GM06990 (cell line): Measurements from ENCODE around the gene MAN2B1.

ENCODE experiments used
- DNase-seq: peaks from one replicate; pipeline ENCODE4 v3.0.0-alpha.2; 2011; ENCODE audit not compliant: insufficient read length; ENCODE audit errors: extremely low read depth
- H3K27me3 ChIP-seq: replicated peaks from 2 replicates; pipeline ENCODE4 v1.6.0; 2011; ENCODE audit warnings: low read length; ENCODE audit not compliant: control insufficient read depth, insufficient read depth
- H3K36me3 ChIP-seq: 2 replicates; pipeline ENCODE4 v1.5.1; 2011; ENCODE audit warnings: low read length; ENCODE audit not compliant: control insufficient read depth, insufficient read depth
- H3K4me3 ChIP-seq: replicated peaks from 2 replicates; pipeline ENCODE4 v1.5.1; 2011; ENCODE audit warnings: low read depth, mild to moderate bottlenecking, control low read depth, low read length
- CTCF ChIP-seq: IDR thresholded peaks from 2 replicates; pipeline ENCODE4 v1.5.1; 2011; ENCODE audit warnings: low read length, control low read depth, mild to moderate bottlenecking, inconsistent platforms; ENCODE audit not compliant: insufficient read depth, poor library complexity, severe bottlenecking

Gene MAN2B1

DNA sequence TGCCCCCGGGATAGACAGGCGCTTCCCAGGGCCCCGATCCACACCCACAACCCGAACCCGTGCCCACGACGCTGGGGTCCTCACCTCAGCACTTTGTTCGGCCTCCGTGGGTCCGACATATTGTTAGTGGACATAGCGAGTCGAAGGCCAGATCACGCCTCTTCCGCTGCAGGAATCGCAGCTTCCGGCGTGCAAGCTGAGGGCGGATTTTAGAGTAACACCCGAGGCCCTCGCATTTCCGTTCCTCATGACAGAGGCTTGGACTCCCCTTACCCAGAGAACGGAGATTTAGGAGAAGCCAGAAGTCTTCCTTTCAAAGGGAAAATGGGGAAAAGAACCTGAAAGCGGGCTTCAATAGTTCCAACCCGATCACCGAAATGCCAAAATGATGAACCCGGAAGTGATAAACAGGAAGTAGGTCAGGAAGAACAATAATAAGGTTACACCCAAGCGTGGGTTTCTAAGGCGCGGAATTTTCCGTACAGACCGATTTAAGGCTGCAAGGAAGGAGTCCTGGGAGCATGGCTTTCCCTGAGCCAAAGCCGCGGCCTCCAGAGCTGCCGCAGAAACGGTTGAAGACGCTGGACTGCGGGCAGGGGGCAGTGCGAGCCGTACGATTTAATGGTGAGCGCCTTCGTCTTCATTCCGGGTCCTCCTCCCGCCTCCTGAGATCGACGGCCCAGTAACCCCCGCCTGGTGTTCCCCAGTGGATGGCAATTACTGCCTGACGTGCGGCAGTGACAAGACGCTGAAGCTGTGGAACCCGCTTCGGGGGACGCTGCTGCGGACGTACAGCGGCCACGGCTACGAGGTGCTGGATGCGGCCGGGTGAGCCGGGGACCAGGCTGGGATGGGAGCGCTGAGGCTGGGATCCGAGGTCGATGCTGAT lies 3.0 kb upstream of the MAN2B1 start:
- Histone ChIP-seq H3K36me3 (peaks cover 17% of the 10 kb centered on the region), H3K27me3 (no peaks in the 10 kb centered on the region), H3K4me3 (peak overlapping the region; percentile 84)
- DNase-seq, result peak; percentile 83
- TF ChIP-seq CTCF, result no peak

DNA sequence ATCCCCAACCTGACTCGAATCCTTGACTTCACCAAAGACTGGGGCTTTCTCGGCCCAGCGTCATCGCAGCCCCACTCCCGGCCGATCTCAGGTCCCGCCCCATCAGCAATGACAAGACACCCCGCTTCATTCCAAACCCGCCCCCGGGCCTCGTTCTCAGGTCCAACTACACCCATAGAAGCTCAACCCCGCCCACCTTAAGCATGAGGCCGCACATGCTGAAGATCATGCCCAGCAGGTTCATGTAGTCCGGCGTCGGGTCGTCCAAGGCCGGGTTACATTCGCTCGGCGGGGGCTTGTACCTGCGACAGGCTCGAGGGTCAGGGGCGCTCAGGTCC lies 2.4 kb upstream of the MAN2B1 start:
- Histone ChIP-seq H3K4me3 (peak overlapping the region; percentile 84), H3K27me3 (no peaks in the 10 kb centered on the region), H3K36me3 (peaks cover 18% of the 10 kb centered on the region)
- TF ChIP-seq CTCF, result no peak
- no peak for DNase-seq

- Histone ChIP-seq H3K36me3 (peaks cover 23% of the 10 kb centered on the region), H3K27me3 (no peaks in the 10 kb centered on the region), H3K4me3 (peak overlapping the region; percentile 84)
- no peak for DNase-seq
- no peak for TF ChIP-seq CTCF
Observed at GRCh38 chr19:12668346-12668745, 1.8 kb upstream of the MAN2B1 start.

GRCh38 chr19:12667731-12668302 lies 1.3 kb upstream of the MAN2B1 start:
- Histone ChIP-seq H3K4me3 (no peak overlapping the region), H3K27me3 (no peaks in the 10 kb centered on the region), H3K36me3 (peaks cover 23% of the 10 kb centered on the region)
- TF ChIP-seq CTCF, result no peak
- no peak for DNase-seq

- no peak for DNase-seq
- H3K36me3 ChIP-seq, result peaks cover 29% of the 10 kb centered on the region
- TF ChIP-seq CTCF, result no peak
- H3K27me3 ChIP-seq, result no peaks in the 10 kb centered on the region
- H3K4me3 ChIP-seq, result peak overlapping the region; percentile 89
Observed at GRCh38 chr19:12665671-12666264, 774 bp downstream of the MAN2B1 start.
